HEK293 (cell line): ENCODE results near the gene GLMP.

Source experiments
- AEBP2 ChIP-seq: fragments of 450-650 bp; formaldehyde crosslinking; IDR thresholded peaks from 2 replicates; pipeline ENCODE4 v1.5.1; 2016; ENCODE audit warnings: missing biosample characterization, missing genetic modification characterization, borderline replicate concordance
- BCL11A ChIP-seq: fragments of 450-650 bp; formaldehyde crosslinking; IDR thresholded peaks from 2 replicates; pipeline ENCODE4 v1.5.1; 2016; ENCODE audit warnings: low read depth, missing biosample characterization, missing genetic modification characterization
- CTCF ChIP-seq: fragments of 450-650 bp; formaldehyde crosslinking; IDR thresholded peaks from 2 replicates; pipeline ENCODE4 v1.5.1; 2016; ENCODE audit warnings: missing biosample characterization, missing genetic modification characterization
- GLIS1 ChIP-seq: fragments of 450-650 bp; formaldehyde crosslinking; IDR thresholded peaks from 2 replicates; pipeline ENCODE4 v1.5.1; 2016; ENCODE audit warnings: missing biosample characterization, missing genetic modification characterization
- KLF16 ChIP-seq: fragments of 450-650 bp; formaldehyde crosslinking; IDR thresholded peaks from 2 replicates; pipeline ENCODE4 v1.5.1; 2017; ENCODE audit warnings: missing biosample characterization, missing genetic modification characterization
- KLF7 ChIP-seq: fragments of 450-650 bp; formaldehyde crosslinking; IDR thresholded peaks from 2 replicates; pipeline ENCODE4 v1.5.1; 2016; ENCODE audit warnings: missing biosample characterization, missing genetic modification characterization, borderline replicate concordance
- PATZ1 ChIP-seq: fragments of 450-650 bp; formaldehyde crosslinking; IDR thresholded peaks from 2 replicates; pipeline ENCODE4 v1.5.1; 2016; ENCODE audit warnings: missing biosample characterization, missing genetic modification characterization
- PRDM10 ChIP-seq: fragments of 450-650 bp; formaldehyde crosslinking; IDR thresholded peaks from 2 replicates; pipeline ENCODE4 v1.5.1; 2016; ENCODE audit warnings: missing biosample characterization, missing genetic modification characterization
- SCRT2 ChIP-seq: fragments of 450-650 bp; formaldehyde crosslinking; IDR thresholded peaks from 2 replicates; pipeline ENCODE4 v1.5.1; 2016; ENCODE audit warnings: missing biosample characterization, missing genetic modification characterization
- ZBTB21 ChIP-seq: fragments of 450-650 bp; formaldehyde crosslinking; IDR thresholded peaks from 2 replicates; pipeline ENCODE4 v1.5.1; 2017; ENCODE audit warnings: missing biosample characterization, missing genetic modification characterization
- ZNF138 ChIP-seq: fragments of 450-650 bp; formaldehyde crosslinking; IDR thresholded peaks from 2 replicates; pipeline ENCODE4 v1.5.1; 2016; ENCODE audit warnings: missing biosample characterization, missing genetic modification characterization, borderline replicate concordance
- ZNF211 ChIP-seq: fragments of 450-650 bp; formaldehyde crosslinking; IDR thresholded peaks from 2 replicates; pipeline ENCODE4 v1.5.1; 2016; ENCODE audit warnings: low read depth, missing biosample characterization, missing genetic modification characterization
- ZNF280D ChIP-seq: fragments of 450-650 bp; formaldehyde crosslinking; IDR thresholded peaks from 2 replicates; pipeline ENCODE4 v1.5.1; 2016; ENCODE audit warnings: missing biosample characterization, missing genetic modification characterization
- ZNF324 ChIP-seq: fragments of 450-650 bp; formaldehyde crosslinking; IDR thresholded peaks from 2 replicates; pipeline ENCODE4 v1.5.1; 2016; ENCODE audit warnings: missing biosample characterization, missing genetic modification characterization
- ZNF335 ChIP-seq: fragments of 450-650 bp; formaldehyde crosslinking; conservative IDR thresholded peaks from 2 replicates; pipeline ENCODE4 v1.5.1; 2016; ENCODE audit warnings: missing biosample characterization, missing genetic modification characterization
- ZNF398 ChIP-seq: fragments of 450-650 bp; formaldehyde crosslinking; IDR thresholded peaks from 2 replicates; pipeline ENCODE4 v1.5.1; 2017; ENCODE audit warnings: missing biosample characterization, missing genetic modification characterization
- ZNF692 ChIP-seq: fragments of 450-650 bp; formaldehyde crosslinking; IDR thresholded peaks from 2 replicates; pipeline ENCODE4 v1.5.1; 2016; ENCODE audit warnings: missing biosample characterization, missing genetic modification characterization
- ZNF747 ChIP-seq: fragments of 450-650 bp; formaldehyde crosslinking; IDR thresholded peaks from 2 replicates; pipeline ENCODE4 v1.5.1; 2016; ENCODE audit warnings: missing biosample characterization, missing genetic modification characterization
- ZSCAN18 ChIP-seq: fragments of 450-650 bp; formaldehyde crosslinking; IDR thresholded peaks from 2 replicates; pipeline ENCODE4 v1.5.1; 2016; ENCODE audit warnings: missing biosample characterization, missing genetic modification characterization
- ZXDB ChIP-seq: fragments of 450-650 bp; formaldehyde crosslinking; IDR thresholded peaks from 2 replicates; pipeline ENCODE4 v1.5.1; 2016; ENCODE audit warnings: missing biosample characterization, missing genetic modification characterization

The GLMP gene

GRCh38 chr1:156281693-156282478 lies 13.6 kb downstream of the GLMP start (continued):
- TF ChIP-seq PRDM10 (peak; percentile 57), ZBTB21 (tag by site-specific recombination) (0 out of 2 replicates have a peak, but pooled peaks have one; percentile 9), KLF7 (tag by site-specific recombination) (peak; percentile 60; the same call in 1 of the 2 replicates), ZNF335 (no peak), ZNF280D (tag by site-specific recombination) (no peak), KLF16 (tag by site-specific recombination) (peak; percentile 77; the same call in 1 of the 2 replicates), ZNF747 (tag by site-specific recombination) (no peak), ZNF398 (tag by site-specific recombination) (peak; percentile 43; the same call in 1 of the 2 replicates), ZNF211 (no peak), SCRT2 (tag by site-specific recombination) (peak; percentile 62; the same call in 1 of the 2 replicates), ZNF138 (tag by site-specific recombination) (no peak), AEBP2 (tag by site-specific recombination) (0 out of 2 replicates have a peak, but pooled peaks have one; percentile 13), ZNF324 (no peak), ZXDB (no peak), BCL11A (no peak), ZNF692 (tag by site-specific recombination) (no peak; the same call in 1 of the 2 replicates), PATZ1 (tag by site-specific recombination) (peak; percentile 85), CTCF (tag by site-specific recombination) (no peak), GLIS1 (tag by site-specific recombination) (no peak), ZSCAN18 (tag by site-specific recombination) (no peak)
